ENCODE measurements around the gene EXOC4.

GRCh38 chr7:133288970-133289369 is 36.1 kb downstream of the EXOC4 start:
- TF ChIP-seq CTCF (IDR thresholded peaks at IDR 0.05) (no peak), REST (IDR thresholded peaks at IDR 0.05; ENCODE audit: insufficient read depth in 1 of 2, low read depth in 2 of 2, low read length in 1 of 2) (no peak)

All from Panc1 (cell line).